Sigmoid colon (tissue), 7 donors: ENCODE measurements around the gene KRTAP4-11. TPM values are rescaled to one million over a fixed set of nuclear protein-coding genes. Genes with fewer than 3 reads are reported as not detected.
"Not testable (repeated sequence)": the region's sequence is repeated elsewhere in the genome, so short reads cannot be mapped to it uniquely, and the experiment has no call there.

Source experiments
- DNase-seq: peaks from one replicate; pipeline ENCODE4 v3.0.0-alpha.2; 2019
- H3K27ac ChIP-seq, 4 donors: fragments of 200-600 bp; sonication (generic); one replicate each; pipeline ENCODE4 v1.5.1; 2016 to 2019; ENCODE audit warnings: mild to moderate bottlenecking in 1 of 4
- H3K27me3 ChIP-seq, 3 donors: fragments of 200-600 bp; sonication (generic); one replicate each; pipeline ENCODE4 v1.5.1; 2019; ENCODE audit warnings: mild to moderate bottlenecking in 1 of 3
- H3K36me3 ChIP-seq, 4 donors: fragments of 200-600 bp; sonication (generic); one replicate each; pipeline ENCODE4 v1.5.1; 2016 to 2019
- H3K4me1 ChIP-seq, 4 donors: fragments of 200-600 bp; sonication (generic); one replicate each; pipeline ENCODE4 v1.5.1; 2017 to 2019
- H3K4me3 ChIP-seq, 4 donors: fragments of 200-600 bp; sonication (generic); one replicate each; pipeline ENCODE4 v1.5.1; 2017 to 2019; ENCODE audit warnings: mild to moderate bottlenecking in 2 of 4, moderate library complexity in 1 of 4
- H3K9me3 ChIP-seq, 4 donors: fragments of 200-600 bp in 3 of 4; sonication (generic) in 3 of 4; one replicate each; pipeline versions ENCODE4 v1.5.1 to v1.6.1; 2013 to 2019
- EP300 ChIP-seq, 4 donors: sonication (generic); formaldehyde crosslinking; IDR thresholded peaks; one replicate each; pipeline ENCODE4 v1.6.1; 2017; ENCODE audit warnings: antibody characterized with exemption in 4 of 4
- POLR2A ChIP-seq, 2 donors: fragments of 450-650 bp; IDR thresholded peaks; one replicate each; pipeline ENCODE4 v1.6.1; 2016; ENCODE audit warnings: antibody characterized with exemption in 2 of 2, mild to moderate bottlenecking in 2 of 2, moderate library complexity in 2 of 2
- POLR2AphosphoS5 ChIP-seq, 4 donors: sonication (generic); formaldehyde crosslinking; IDR thresholded peaks; one replicate each; pipeline ENCODE4 v1.6.1; 2017; ENCODE audit warnings: antibody characterized with exemption in 4 of 4
- WGBS, 2 donors: extraction: QIAGEN DNeasy Blood & Tissue Kit; methylation state at CpG; one replicate each; pipeline ENCODE4 v1.1.7; 2013; 5-methylcytosine and 5-hydroxymethylcytosine counted together
- intact Hi-C: fragments of 100-400 bp; cut with DNase I; formaldehyde crosslinking; loops from one replicate; pipeline ENCODE4 v1.15.1; 2023
- polyA plus RNA-seq, 3 donors: library from polyadenylated mRNA; stranded (reverse); fragments of 200-250 nt; gene quantifications; one replicate each; pipeline ENCODE4 v1.2.3, GENCODE V29; 2013
- total RNA-seq, 4 donors: library from RNA; depleted of rRNA; stranded (reverse); fragments of >200 nt; gene quantifications; one replicate each; pipeline ENCODE4 v1.1.0, GENCODE V29; 2016
- TF ChIP-seq, protein P1 (sequence below), 4 experiments: fragments of 450-650 bp in 3 of 4; fragments of 200-600 bp in 1 of 4; IDR thresholded peaks; one replicate each; pipeline ENCODE4 v1.5.1; 2016 to 2019; ENCODE audit warnings: antibody characterized with exemption in 4 of 4, mild to moderate bottlenecking in 3 of 4, moderate library complexity in 2 of 4
- donor health status: healthy with polysubstance abuse.
- donor health status: Bipolar disorder and iron deficiency.
- donor health status: healthy.

KRTAP4-11 gene
- total and polyA plus RNA-seq, 7 donors = not detected

DNA sequence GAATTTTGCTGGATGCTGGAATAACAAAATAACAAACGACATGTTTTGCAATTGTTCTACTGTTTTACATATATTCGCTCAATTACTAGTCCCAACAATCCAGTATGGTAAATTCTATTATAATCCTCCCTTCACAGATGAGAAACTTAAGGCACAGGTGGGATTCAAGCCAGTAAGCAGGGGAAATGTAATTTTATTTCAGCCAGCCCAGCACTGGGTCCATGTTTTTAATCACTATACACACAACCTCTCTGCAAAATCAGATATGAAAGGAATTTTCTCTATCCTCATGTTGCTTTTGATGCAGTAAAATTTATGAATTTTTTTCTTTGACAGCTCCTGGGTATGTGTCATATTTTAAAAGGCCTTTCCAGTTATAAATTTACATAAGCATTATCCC is 27.1 kb upstream of the KRTAP4-11 start:
- H3K27me3 ChIP-seq = no peaks in the 10 kb centered on the region
- H3K4me3 ChIP-seq = no peak overlapping the region
- DNase-seq = no peak
- H3K36me3 ChIP-seq = no peaks in the 10 kb centered on the region
- TF ChIP-seq, protein P1, sequence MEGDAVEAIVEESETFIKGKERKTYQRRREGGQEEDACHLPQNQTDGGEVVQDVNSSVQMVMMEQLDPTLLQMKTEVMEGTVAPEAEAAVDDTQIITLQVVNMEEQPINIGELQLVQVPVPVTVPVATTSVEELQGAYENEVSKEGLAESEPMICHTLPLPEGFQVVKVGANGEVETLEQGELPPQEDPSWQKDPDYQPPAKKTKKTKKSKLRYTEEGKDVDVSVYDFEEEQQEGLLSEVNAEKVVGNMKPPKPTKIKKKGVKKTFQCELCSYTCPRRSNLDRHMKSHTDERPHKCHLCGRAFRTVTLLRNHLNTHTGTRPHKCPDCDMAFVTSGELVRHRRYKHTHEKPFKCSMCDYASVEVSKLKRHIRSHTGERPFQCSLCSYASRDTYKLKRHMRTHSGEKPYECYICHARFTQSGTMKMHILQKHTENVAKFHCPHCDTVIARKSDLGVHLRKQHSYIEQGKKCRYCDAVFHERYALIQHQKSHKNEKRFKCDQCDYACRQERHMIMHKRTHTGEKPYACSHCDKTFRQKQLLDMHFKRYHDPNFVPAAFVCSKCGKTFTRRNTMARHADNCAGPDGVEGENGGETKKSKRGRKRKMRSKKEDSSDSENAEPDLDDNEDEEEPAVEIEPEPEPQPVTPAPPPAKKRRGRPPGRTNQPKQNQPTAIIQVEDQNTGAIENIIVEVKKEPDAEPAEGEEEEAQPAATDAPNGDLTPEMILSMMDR (IDR thresholded peaks at IDR 0.05) = no peak
- no peak for TF ChIP-seq EP300 (IDR thresholded peaks at IDR 0.05)
- TF ChIP-seq POLR2A (IDR thresholded peaks at IDR 0.05) = no peak
- TF ChIP-seq POLR2AphosphoS5 (IDR thresholded peaks at IDR 0.05) = no peak
- WGBS, 2 donors = 92 to 93% methylated on average over 2 of the region's 2 CpGs
- intact Hi-C loops = no loop called here
- H3K27ac ChIP-seq = no peak overlapping the region
- no peaks in the 10 kb centered on the region for H3K4me1 ChIP-seq
- peaks cover 0 to 11% (median 3%) of the 10 kb centered on the region in 4 donors for H3K9me3 ChIP-seq

GRCh38 chr17:41144846-41145245 is 26.7 kb upstream of the KRTAP4-11 start:
- Histone ChIP-seq H3K4me1 (no peaks in the 10 kb centered on the region), H3K4me3 (no peak overlapping the region), H3K27me3 (no peaks in the 10 kb centered on the region), H3K9me3 (peaks cover 0 to 15% (median 4%) of the 10 kb centered on the region in 4 donors), H3K36me3 (no peaks in the 10 kb centered on the region), H3K27ac (no peak overlapping the region)
- no peak for DNase-seq
- intact Hi-C loops = no loop called here
- WGBS, 2 donors = 90 to 94% methylated on average over 1 of the region's 1 CpG
- no peak for TF ChIP-seq POLR2A (IDR thresholded peaks at IDR 0.05)
- TF ChIP-seq EP300 (IDR thresholded peaks at IDR 0.05) = no peak
- TF ChIP-seq POLR2AphosphoS5 (IDR thresholded peaks at IDR 0.05) = no peak
- TF ChIP-seq, protein P1 (IDR thresholded peaks at IDR 0.05) = no peak

DNA sequence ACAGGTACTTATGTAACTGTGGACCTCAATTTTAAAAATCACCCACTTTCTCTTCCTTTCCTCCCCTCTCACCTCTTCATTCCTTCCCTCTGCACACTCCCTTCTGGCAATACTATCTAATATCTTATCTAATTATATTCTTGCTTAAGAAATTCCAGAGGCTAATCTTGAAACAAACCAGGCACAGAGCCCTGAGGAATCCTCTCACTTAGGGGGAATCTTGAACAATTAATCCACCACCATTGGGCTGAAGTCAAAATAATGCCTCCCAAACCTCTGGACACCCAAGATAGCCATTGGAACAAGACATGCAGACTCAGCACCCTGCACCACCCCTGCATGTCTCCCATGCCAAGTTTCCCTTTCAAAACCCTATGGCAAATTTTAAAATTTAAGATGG is 23.2 kb upstream of the KRTAP4-11 start:
- Histone ChIP-seq H3K9me3 (peaks cover 0 to 16% (median 4%) of the 10 kb centered on the region in 4 donors), H3K27ac (no peak overlapping the region), H3K4me1 (no peaks in the 10 kb centered on the region), H3K36me3 (no peaks in the 10 kb centered on the region), H3K4me3 (no peak overlapping the region), H3K27me3 (no peaks in the 10 kb centered on the region)
- TF ChIP-seq, protein P1 (IDR thresholded peaks at IDR 0.05) = no peak
- intact Hi-C loops = no loop called here
- DNase-seq = no peak

DNA sequence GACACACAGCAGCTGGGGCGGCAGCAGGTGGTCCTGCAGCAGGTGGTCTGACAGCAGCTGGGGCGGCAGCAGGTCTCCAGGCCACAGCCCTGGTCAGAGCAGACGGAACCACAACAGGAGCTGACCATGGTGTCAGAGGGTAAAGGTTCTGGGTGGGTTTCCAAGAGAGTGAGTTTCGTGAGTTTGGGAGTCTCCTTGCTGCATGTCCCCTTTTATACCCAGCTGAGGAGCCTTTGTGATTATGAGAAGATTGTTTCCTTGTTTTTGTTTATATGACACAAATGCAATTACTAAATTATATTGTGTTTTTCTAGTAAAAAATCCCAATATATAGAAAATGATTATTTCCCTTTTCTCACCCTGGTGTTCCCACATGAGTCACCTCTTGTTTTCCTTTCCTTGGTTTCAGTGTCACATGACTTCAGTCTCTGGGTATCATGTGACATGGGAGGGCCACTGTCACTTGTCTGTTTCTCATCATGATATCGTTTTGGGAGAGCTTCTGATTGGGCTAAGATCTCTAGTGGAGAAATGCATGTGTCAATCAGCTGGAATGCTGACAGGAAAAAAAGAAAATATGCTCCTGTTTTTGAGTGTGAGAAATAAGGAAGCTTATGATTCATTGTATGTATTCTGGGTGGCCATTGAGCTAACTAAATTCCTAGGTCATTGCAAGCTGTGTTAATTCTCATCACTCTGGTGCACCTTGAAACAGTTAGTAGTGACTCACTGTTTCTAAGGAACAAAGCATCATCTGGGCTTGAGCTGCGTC is 22.4 kb upstream of the KRTAP4-11 start, which contains the start of gene KRTAP4-6:
Gene KRTAP4-6 (minus strand): TSS at position 185 of the 772 bp plus-strand sequence. CDS start 57 bp downstream, at position 128.
- peaks cover 0 to 16% (median 4%) of the 10 kb centered on the region in 4 donors for H3K9me3 ChIP-seq
- no peak within 1 kb of the TSS for H3K27ac ChIP-seq
- TF ChIP-seq POLR2A (IDR thresholded peaks at IDR 0.05) = no peak
- H3K4me3 ChIP-seq = no peak within 1 kb of the TSS
- H3K4me1 ChIP-seq = no peaks in the 10 kb centered on the region
- 83 to 89% methylated on average over 6 of the region's 6 CpGs for WGBS, 2 donors
- no peak for DNase-seq
- no peaks in the 10 kb centered on the region for H3K27me3 ChIP-seq
- intact Hi-C loops = no loop called here
- no peaks in the 10 kb centered on the region for H3K36me3 ChIP-seq

DNA sequence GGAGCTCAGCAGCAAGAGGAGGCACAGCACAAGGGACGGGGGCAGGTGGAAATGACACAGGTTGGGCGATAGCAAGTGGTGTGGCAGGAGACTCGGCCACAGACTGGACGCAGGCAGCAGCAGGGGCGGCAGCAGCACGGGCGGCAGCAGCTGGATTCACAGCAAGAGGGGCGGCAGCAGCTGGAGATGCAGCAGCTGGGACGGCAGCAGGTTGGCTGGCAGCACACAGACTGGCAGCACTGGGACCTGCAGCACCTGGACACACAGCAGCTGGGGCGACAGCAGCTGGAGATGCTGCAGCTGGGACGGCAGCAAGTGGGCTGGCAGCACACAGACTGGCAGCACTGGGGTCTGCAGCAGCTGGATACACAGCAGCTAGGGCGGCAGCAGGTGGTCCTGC is 21.7 kb upstream of the KRTAP4-11 start:
- H3K36me3 ChIP-seq, H3K4me1 ChIP-seq, DNase-seq, H3K27me3 ChIP-seq, H3K4me3 ChIP-seq, intact Hi-C loops, H3K27ac ChIP-seq: not testable (repeated sequence)
- WGBS, 2 donors = 89 to 91% methylated on average over 12 of the region's 12 CpGs
- peaks cover 0 to 16% (median 4%) of the 10 kb centered on the region in 4 donors for H3K9me3 ChIP-seq
